HG02852 (cell line): ENCODE data around the gene MYOM1.

Experiments used
- ATAC-seq: cut with Tn5 transposase; IDR thresholded peaks from one replicate; pipeline ENCODE4 v1.9.1; 2021; ENCODE audit warnings: mild to moderate bottlenecking, moderate library complexity; ENCODE audit not compliant: unreplicated experiment

The MYOM1 gene

DNA sequence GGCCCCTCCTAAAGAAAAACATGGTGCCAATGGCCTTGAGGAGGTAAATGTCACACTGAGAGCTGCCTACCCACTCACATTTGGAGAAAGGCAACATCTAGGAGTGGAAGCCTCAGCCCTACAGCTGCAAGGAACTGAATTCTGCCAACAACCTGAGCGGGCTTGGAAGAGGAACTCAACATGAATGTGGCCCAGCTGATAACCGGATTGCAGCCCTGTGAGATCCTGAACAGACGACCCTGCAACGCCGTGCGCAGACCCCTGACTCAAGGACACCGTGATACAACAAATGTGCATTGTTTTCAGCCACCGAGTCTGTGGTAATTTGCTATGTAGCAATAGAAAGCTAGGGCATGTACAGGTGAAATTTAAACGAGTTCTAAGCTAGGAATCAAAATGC is 99.4 kb downstream of the MYOM1 start:
- ATAC-seq, result no peak

DNA sequence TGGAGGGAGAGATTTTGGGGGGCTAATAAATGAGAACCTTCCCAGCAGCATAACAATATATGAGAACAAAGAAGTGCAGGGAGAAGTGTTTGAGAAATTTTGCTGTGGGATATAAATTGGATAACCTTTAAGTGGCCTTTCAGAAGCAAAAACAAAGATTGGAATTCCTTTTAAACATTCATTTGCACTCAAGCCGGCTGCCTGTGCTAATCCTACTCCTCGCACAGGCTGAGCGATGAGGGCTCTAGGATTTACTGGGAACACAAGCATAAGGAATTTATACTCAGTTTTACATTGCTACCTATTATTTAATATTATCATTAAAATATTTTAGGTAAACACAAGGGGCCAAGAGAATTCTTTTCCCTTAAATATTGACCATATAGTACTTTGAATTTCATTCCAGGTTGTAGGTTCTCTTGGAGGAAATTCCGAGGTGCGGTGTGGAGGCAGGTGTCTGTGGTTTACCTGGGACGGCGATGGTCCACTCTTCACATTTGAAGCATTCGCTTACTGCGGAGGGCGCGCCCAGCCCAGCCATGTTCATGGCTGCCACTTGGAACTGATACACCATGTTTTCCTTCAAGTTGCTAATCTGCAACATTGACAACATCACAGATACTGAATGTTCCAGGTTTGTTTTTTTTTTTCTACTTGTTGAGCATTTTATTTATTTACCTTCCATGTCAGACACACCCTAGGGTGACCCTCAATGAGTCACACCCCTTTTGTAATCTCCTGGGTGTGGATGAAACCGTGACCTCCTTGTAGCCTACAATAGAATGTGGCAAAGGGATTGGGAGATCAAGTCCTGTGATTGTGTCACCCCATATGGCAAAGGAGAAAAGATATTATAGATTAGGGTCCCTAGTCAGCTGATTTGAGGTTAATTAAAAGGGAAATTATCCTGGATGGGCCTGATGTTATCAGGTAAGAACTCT is 100.1 kb downstream of the MYOM1 start:
- ATAC-seq, result no peak

DNA sequence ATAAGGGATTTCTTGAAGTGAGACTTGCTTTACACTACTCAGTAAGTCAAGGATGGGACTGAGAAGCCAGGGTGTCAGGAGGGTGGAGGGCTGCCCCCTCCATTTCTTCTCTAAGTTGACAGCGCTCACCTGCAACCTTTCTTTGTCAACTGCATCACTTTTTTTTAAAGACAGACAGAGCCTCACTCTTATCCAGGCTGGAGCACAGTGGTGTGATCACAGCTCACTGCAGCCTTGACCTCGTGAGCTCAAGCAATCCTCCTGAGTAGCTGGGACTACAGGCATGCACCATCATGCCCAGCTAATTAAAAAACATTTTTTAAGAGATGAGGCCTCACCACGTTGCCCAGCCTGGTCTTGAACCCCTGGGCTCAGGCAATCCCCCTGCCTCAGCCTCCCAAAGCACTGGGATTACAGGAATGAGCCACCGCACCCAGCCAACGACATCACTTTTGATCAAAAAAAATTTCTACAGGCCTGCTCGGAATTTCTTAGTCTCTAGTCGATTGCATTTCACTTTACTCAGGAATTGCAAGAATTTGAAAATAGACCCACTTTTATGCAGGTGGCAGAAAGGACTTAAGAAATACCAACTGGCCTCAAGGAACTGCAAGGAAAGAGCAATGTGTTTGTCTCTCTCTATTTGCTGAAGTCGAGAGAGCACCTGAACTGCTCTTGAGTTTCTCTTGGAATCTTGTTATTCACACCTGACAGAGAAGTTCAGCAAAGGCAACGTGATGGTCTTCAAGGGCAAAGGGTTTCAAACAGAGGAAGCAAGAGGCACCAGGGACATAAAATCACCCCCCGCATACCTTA is 101.4 kb downstream of the MYOM1 start:
- no peak for ATAC-seq

DNA sequence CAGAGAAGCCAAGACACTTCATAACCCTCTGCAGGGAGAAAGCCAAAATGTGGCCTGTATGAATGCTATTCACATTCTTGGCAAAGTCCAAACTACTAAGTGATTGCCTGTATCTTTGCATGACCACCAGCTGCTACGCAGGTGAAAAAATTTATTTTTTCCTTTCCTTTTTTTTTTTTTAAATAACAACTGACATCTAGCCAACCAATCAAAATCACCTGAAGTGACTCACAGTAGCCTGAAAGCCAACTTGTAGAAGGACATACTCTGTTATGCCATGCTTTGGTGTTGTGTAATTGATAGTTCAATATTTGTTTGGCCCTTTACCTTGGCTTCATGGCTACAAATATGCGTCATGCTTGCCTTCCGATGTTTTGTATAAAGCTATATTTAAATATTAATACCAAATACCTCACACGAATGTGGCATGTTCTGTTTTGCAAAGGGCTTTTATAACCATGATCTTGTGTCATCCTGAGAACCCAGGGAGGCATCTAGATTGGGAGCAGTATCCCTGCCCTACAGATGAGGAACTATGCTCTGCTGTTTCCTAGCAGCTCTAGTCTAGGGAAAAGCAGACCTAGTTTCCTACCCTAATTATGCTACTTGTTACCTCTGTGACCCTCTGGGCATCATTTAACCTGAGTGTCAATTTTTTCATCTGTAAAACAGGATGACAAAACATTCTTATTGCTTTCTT is 102.1 kb downstream of the MYOM1 start:
- no peak for ATAC-seq

DNA sequence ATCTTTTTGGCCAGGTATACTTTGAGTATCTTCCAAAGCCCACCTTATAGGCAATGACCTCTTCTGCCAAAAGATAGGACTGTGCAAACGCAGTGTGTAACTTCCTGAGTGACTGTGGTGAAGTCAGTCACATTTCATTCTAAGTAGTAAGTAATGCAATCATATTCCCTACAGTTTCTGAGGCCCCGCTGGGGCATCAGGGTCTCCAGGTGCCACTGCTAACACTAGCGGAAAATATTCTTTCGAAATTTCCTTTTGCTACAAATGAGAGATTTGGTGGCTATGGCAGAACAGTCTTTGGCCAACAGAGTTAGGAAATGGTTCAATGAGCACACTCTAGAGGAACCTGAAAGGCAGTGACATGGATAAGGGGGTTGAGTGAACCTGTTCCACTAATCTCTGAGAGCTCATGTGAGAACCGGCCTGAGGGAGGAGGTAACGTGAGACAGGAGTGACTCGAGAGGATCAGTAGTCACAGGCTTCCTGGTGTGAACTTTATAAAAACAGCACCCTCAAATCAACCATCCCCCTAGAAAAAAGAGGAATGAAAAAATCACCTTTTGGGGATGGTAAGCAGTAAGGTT is 104.2 kb downstream of the MYOM1 start:
- ATAC-seq, result no peak

DNA sequence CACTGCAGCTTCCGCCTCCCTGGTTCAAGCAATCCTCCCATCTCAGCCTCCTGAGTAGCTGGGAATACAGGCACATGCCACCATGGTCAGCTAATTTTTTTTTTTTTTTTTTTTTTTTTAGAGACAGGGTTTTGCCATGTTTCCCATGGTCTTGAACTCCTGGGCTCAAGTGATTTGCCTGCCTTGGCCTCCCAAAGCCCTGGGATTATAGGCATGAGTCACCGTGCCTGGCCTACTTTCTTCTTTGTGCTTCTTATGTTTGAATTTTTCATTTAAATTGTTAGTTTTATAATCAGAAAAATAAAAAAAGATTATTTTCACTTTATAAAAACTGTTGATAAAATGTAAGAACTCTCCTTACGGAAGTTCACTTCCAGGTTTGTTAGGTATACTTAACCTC is 105.3 kb downstream of the MYOM1 start:
- ATAC-seq, result no peak

DNA sequence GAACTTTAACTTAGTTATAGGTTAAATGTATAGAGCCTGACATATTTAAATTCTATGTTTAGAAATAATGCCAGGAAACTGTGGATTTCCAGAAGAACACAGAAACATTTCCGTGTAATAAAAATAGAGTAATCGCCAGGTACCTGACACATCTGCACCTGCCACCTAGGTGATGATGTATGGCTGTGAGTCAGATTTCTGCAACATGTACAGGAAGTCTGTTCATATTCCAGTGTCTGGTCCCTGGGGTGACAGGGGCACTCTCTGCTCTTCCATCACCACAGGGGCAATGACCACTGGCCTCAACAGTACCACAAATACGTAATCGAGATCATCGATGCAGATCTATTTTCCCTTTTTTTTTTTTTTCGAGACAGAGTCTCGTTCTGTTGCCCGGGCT is 105.7 kb downstream of the MYOM1 start:
- ATAC-seq, result no peak

DNA sequence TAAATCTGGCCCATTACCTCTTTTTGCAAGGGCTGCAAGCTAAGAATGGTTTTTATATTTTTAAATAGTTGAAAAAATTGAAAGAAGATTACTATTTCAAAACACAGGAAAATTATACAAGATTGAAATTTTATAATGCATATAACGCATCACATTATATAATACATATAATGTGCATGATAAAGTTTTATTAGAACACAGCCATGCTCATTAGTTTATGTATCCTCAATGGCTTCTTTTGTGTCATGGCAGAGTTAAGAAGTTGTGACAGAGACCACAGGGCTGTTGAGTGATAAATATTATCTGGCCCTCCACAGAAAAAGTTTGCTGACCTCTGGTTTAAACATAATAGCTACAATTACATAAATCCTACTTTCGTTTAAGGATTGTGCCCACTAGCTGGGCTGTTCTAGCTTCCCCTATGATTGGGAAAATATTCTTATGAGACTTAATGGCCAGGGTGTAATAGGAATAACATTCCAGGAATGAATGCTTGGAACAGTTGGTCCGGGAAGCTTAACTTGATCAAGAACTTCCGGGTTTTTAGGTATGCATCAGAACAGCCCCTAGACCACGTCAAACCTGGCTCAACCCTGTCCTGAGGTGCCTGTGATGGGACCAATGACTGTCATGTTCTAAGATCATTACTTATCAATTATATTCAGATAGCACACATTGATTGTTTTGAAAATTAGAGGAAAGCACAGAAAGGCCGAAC is 108.1 kb downstream of the MYOM1 start:
- no peak for ATAC-seq

DNA sequence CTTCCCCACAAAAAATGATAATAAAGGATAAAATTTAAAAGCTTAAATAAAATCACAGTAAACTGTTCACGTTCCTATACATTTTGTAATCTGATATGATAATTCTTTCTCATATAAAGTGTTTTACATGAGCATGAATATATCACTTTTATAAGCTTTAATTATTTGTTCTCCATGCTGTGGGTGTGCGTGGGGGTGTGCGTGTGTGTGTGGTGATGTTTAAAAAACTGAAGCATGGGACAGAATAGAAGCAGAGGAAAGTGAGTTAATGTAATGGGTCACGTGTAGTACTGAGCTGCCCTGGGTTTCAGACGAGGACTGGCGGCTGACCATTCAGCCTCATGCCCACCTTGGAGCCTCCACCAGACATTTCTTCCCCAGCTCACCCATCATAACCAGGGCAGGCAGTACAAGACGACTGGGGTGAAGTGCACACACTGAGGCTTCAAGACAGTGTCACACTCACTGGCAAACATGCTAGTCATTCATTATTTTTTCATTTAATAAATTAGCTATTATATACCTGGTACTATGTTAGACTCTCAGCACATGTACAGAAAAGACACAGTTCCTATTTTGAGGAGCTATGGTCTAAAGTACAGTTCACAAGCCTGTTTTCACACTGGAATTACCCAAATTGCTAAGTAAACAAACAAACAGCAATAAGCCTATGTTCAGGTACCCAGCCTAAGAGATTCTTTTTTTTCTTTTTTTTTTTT is 109.6 kb downstream of the MYOM1 start:
- no peak for ATAC-seq

DNA sequence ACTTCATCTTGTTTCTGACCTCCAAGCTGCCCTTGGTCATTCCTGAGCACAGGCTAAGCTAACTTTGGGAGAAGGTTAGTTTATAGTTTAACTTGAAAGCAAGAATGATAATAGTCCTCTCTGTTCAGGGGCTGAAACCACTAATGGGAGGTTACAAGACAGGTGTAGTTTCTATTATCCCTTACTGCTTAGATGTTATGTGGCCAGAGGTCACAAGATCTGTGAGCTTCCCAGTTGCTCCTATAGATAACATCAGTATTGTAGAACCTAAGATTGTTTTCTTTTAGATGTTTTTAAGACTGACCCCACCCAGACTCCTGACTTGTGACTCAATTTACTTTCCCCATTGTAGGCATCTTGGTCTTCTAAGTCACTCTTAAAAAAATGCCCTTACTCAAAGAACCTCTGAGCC is 112.0 kb downstream of the MYOM1 start:
- no peak for ATAC-seq

DNA sequence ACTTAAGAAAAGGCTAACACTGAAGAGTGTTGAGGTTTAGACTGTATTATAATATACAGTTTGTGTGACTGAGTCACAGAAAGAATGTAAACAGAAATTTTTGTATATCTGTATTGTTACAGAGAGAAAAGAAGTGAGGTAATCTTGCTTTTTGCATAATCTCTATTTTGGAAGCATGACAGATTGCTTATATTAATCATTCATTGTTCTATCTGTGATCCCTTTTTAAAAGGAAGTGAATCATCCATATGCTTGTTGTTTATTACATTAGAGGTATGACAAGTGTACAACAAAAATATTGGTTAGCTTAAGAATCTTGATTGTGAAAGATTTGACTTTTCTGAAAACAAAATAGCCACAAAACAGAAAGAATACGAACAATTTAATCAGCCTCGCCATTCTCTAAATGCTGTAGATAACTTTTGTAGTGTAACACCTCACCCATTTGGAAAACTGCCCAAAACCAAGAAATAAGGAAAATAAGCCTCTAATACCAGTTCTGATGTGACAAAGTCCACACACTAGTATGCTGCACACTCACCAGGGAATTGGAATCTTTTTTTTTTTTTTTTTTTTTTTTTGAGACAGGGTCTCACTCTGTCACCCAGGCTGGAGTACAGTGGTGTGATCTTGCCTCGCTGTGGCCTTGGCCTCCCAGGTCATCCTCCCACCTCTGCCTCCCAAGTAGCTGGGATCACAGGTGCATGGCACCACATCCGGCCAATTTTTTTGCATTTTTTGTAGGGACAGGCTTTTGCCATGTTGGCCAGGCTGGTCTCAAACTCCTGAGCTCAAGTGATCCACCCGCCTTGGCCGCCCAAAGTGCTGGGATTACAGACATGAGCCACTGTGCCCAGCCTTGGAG is 115.3 kb downstream of the MYOM1 start:
- ATAC-seq, result no peak

DNA sequence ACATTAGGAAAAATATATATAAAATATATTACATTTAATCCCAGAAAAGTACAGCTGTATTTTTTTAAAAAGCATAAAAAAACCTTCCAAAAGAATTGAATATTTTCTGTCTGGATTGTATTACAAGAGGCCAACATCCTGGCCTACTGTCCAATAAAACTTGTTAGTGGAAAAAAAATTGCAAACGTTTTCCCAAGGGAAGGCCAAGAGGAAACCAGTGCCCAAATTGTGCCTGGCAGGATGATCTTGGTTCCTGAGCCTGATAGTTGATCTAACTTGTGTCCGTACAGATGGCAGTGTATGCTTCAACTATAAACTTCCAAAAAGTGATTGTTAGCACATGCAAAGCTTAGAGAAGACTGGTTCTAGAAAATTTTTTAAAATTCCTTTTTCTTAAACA is 116.2 kb downstream of the MYOM1 start:
- no peak for ATAC-seq

DNA sequence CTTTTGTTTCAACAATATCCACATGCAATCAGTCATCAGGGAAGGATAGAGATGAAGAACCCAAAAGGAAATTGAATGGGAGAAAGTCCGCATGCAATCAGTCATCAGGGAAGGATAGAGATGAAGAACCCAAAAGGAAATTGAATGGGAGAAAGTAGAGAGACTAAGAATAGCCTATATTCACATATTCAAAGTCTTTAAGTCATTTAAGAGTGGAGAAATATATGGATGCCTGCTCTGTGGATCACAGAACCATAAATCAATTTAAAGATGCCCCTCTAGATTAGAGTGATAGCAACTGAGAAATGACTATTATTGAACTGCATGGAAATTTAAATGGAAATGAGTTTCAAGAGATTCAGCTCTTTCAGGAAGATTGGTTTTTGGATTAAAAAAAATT is 116.8 kb downstream of the MYOM1 start:
- ATAC-seq, result no peak

DNA sequence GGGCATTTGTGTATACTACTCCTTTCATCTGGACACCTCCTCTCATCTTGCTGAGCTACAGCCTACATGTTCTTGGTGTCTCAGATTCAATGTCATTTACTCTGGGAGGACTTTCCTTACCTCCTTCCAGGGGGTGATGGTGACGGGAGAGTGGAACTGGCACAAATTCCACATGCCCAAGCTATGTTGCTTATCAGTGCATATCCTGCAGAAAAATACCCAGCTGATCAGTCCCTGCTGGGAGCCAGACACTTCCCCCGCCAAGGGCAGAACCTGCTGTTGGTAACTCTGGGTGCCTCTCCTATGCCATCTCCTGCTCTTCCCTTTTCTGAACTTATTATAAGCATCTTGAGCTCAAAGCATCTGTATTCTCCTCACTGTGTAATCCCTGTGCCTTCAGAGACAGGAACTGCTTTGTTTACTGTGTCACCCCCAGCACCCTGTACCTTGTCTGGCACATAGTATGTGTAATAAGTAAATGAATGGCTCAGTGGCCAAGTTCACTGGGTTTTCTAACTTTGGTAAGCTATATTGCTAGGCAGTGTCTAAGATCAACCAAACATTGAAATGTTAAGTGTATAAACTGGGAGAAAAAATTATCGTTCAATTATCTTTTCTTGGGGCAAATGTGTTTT is 119.2 kb downstream of the MYOM1 start:
- no peak for ATAC-seq

DNA sequence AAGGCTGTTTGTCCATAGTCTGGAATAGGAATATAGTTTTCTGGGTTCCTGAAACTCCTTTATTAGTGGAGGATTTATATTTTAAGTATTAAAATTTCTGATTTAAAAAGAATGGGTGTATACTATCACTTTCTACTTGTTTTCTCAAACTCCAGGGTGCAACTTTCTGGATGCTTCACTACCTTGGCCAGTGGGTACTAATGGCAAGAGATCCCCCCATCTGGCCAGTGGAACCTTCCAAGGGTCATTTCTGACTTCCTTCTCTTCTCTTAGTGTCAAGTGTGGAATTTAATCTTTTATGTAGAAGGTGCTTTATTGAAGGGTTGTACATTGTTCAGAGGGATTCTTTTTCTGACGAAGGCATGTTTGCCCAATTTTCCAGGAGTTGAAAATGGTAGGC is 120.4 kb downstream of the MYOM1 start:
- no peak for ATAC-seq

DNA sequence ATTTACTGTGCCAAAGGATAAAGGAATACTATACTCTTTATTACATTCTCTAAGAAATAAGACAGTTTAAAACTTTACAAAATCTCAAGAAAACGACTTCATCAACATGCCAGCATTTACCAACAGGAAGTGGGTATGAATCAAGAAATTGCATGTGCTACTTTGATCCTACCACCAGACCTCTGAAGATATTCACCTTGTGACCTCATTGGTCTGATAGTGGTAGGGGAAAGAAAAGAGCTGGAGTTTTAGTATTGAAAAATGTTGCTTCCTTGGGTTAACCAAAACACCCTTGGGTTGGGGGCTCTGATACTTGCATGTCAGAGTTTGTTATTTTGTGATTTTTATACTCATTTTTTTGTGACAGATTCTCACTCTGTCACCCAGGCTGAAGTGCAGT is 122.7 kb downstream of the MYOM1 start:
- no peak for ATAC-seq

DNA sequence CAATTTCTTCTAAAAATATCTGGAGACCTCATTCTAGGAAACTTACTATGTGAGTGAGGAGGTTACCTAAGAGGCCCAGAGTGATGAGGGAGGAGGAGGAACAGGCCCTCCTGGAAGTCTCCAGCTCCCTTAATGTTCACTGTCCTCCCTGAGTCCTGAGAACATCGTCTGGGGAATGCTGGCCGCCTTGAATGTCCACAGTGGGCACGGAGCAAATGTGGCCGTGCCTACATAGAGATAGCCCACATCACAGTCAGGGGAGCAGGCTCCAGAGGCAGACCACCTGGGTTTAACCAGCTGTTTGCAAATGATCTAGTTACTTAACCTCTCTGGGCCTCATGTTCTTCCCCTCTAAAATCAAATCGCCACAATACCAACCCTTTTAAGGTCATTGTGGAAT is 123.8 kb downstream of the MYOM1 start:
- no peak for ATAC-seq

DNA sequence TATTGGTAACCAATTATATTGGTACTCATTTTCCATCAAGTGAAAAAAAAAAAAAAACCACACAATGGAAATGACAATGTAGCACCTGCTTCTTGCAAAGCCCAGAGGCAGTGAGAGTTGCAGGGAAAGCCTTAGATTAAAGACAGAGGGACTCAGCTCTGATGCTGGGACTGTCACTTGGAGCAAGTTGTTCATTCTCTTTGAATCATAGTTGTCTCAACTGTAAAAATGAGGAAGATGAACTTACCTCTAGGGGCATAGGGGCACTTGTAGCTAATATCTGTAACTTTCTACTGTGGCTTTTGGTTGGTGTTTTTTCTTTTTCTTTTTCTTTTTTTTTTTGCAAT is 125.5 kb downstream of the MYOM1 start:
- no peak for ATAC-seq
